Uterus (tissue), 2 donors: ENCODE data around the gene GOLGA8N.
"Not testable (repeated sequence)": the region's sequence is repeated elsewhere in the genome, so short reads cannot be mapped to it uniquely, and the experiment has no call there.

Experiments
- CTCF ChIP-seq, 4 experiments: fragments of 200-600 bp in 2 of 4; fragments of 450-650 bp in 2 of 4; sonication (generic) in 2 of 4; IDR thresholded peaks; one replicate each; pipeline ENCODE4 v1.5.1; 2016 to 2019; ENCODE audit warnings: antibody characterized with exemption in 4 of 4, mild to moderate bottlenecking in 2 of 4, moderate library complexity in 1 of 4
- POLR2A ChIP-seq, 2 donors: fragments of 450-650 bp; IDR thresholded peaks; one replicate each; pipeline ENCODE4 v1.6.1; 2016; ENCODE audit warnings: antibody characterized with exemption in 2 of 2, mild to moderate bottlenecking in 1 of 2, moderate library complexity in 1 of 2

DNA sequence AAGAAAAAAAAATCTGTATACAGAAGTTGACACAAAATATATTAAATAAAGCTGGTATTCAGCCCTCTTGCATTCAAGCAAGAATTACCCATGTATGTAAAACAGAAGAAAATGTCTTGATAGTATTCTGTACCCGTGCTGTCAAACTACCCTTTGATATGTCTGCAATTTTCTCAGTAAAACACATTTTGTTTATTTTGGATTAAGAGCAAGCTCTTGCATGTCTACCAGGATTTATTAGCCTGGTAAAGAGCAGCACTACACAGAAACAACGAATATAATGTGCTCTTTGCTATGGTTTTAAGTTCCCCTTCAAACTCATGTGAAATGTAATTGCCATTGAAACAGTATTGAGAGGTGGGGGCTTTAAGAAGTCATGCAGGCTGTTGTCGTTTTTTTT, 24.3 kb upstream of the GOLGA8N start:
- not testable (repeated sequence) for TF ChIP-seq CTCF, POLR2A (IDR thresholded peaks at IDR 0.05)
